Stimulated activated CD4-positive, alpha-beta T cell treated with anti-CD3 and anti-CD28 coated beads, Interleukin-15, amount 100 ng/mL, for 48 hours (primary cell): Measurements from ENCODE around the gene SKIC2.
"Not testable (repeated sequence)": the region's sequence is repeated elsewhere in the genome, so short reads cannot be mapped to it uniquely, and the experiment has no call there.

Experiments used
- DNase-seq, 2 donors: peaks; one replicate each; pipeline ENCODE4 v3.0.0-alpha.2; 2020; ENCODE audit warnings: low read depth in 2 of 2

Gene SKIC2

GRCh38 chr6:31969712-31970603 is 11.0 kb downstream of the SKIC2 start:
- DNase-seq = no peak

- DNase-seq = no peak
Observed at GRCh38 chr6:31970604-31971271, 11.8 kb downstream of the SKIC2 start.

DNA sequence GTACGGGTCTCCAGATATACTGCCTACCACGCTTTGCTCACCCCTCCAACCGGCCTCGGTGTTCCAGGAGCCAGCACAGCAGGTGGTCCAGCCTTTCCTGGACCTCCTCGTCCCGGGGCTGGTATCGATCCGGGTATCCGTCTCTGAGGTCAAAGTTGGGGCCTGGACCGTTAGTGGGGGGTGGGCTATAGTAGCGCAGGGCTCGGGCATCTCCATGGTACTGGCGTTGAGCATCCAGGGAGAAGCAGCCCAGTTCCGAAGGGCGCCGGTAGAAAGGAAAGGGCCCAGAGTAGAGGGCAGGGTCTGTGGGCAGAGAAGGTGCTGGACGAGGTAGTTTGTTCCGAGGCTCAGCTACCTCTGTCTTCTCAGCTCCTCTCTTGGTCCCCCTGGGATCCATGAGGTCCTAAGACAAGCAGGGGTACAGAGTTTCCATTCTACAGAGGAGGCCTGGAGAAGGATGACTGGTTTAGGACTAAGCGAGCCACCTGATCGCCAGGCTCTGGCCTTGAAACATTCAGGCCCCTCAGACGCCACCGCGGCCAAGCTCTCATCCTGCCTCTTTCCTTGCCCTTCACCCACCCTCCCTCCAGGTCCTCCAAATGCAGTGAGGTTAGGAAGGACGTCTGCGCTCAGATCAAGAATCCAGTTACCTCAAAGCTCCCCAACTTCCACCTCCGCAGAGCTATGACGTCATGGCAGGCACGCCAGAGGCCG is 12.5 kb downstream of the SKIC2 start:
- DNase-seq = no peak

GRCh38 chr6:31971993-31972708 is 13.2 kb downstream of the SKIC2 start, which contains the start of gene DXO:
DXO (minus strand) TSS chr6:31972138; CDS start chr6:31971675, 463 bp downstream.
- DNase-seq = peak; percentile 97 to 98

GRCh38 chr6:31972709-31973350 is 13.9 kb downstream of the SKIC2 start:
- DNase-seq = no peak

- DNase-seq = not testable (repeated sequence)
Observed at GRCh38 chr6:31976065-31976464, 17.1 kb downstream of the SKIC2 start.

GRCh38 chr6:31977816-31978431 is 18.9 kb downstream of the SKIC2 start:
- DNase-seq = no peak

GRCh38 chr6:31978831-31979230 is 19.9 kb downstream of the SKIC2 start:
- DNase-seq = no peak

- no peak for DNase-seq
Observed at GRCh38 chr6:31979238-31979898, 20.4 kb downstream of the SKIC2 start.

DNA sequence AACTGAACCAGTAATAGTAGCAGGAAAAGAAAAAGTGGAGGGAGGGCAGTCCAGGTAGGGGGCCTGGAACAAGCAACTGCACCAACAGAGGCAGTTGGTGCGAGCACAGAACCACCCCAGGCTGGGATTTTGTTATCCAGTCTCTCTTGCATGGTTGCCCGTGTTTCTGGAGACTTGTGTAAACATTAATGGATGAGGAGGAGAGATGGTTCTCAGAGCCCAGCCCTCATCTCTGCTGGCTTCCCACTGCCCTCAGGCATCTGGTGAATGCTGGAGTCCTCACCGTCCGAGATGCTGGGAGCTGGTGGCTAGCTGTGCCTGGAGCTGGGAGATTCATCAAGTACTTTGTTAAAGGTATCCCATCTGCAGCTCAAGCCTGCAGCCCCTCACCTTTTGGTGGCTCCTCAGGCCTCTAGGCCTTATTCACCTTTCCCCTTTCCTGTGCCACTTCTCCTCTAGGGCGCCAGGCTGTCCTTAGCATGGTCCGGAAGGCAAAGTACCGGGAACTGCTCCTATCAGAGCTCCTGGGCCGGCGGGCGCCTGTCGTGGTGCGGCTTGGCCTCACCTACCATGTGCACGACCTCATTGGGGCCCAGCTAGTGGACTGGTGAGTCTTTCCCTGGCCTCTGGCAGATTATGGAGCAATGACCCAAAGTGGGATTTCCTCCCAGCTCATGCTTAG is 21.4 kb downstream of the SKIC2 start:
- DNase-seq = not testable (repeated sequence)

DNA sequence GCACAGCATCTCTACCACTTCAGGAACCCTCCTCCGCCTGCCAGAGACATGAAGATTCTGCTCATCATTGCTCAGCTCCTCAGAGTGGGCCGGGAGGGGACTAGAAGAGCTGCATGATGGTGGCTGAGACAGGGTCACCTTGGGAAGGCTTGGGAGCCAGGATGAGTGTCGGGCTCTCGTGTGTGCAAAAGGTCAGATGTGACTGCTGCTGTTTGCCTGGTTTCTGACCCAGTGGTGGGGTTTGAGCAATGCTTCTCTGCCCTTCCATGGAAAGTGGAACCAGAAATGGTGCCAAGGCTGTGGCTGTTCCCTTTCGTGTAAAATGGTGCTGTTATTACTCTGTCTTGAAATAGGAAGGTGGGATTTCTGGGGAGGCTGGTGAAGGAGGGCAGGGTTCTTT is 22.0 kb downstream of the SKIC2 start:
- DNase-seq = not testable (repeated sequence)

- DNase-seq = not testable (repeated sequence)
Observed at GRCh38 chr6:31981744-31982143, 22.8 kb downstream of the SKIC2 start, which contains the start of gene C4A. C4A (plus strand) TSS chr6:31982057; CDS start chr6:31982108, 51 bp downstream.

DNA sequence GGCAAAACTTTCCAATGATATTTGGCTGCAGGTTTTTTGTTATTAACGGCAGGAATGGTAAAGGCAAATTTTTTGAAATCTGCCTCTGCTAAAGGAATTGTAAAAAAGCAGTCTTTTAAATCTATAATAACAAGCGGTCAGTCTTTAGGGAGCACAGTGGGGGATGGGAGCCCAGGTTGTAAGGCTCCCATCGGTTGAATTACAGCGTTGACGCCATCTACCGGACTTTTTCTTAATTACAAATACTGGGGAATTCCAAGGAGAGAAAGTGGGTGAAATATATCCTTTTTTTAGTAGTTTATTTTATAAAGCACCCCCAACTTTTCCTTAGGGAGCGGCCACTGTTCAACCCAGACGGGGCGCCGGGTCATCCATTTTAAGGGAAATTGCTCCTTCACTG is 30.4 kb downstream of the SKIC2 start:
- DNase-seq = not testable (repeated sequence)

DNA sequence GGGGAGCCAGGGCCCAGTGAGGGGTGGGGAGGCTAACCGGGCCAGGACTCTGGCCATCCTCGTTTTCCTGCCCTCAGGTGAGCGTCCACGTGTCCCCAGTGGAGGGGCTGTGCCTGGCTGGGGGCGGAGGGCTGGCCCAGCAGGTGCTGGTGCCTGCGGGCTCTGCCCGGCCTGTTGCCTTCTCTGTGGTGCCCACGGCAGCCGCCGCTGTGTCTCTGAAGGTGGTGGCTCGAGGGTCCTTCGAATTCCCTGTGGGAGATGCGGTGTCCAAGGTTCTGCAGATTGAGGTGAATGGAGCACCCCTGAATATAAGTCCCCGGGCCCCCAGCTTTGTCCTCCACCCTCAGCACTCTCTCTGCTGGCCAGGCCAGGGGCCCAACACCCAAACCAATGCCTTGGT is 35.4 kb downstream of the SKIC2 start:
- not testable (repeated sequence) for DNase-seq

- DNase-seq = not testable (repeated sequence)
Observed at GRCh38 chr6:31996385-31996784, 37.4 kb downstream of the SKIC2 start.

DNA sequence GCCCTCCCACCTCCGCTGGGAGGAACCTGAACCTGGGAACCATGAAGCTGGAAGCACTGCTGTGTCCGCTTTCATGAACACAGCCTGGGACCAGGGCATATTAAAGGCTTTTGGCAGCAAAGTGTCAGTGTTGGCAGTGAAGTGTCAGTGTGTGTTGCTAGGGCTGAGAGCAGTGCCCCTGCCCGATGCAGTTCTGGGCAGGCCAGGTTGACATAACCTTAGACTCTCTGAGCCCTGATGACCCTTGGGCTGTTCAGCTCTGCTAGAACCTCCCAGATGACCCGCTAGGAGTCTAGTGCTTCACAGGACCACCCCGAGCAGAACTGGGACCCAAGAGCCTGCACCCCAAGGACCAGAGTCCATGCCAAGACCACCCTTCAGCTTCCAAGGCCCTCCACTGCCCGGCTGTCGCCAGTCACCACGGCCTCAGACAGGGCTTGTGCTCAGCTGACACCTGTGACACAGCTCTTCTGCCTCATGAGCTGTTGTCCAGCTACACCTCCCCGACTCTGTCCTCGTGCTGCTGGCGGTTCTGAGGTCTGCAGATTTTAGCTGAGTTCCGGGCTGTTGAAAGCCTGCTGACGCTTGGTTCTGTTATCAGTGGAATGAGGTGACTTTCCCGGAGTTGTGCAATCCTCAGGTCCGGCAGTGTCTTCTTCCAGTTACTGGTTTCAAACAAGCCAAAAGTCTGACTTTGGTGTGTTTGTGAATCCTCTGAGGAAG is 43.7 kb downstream of the SKIC2 start:
- DNase-seq = not testable (repeated sequence)

- not testable (repeated sequence) for DNase-seq
Observed at GRCh38 chr6:32003301-32003700, 44.3 kb downstream of the SKIC2 start.

DNA sequence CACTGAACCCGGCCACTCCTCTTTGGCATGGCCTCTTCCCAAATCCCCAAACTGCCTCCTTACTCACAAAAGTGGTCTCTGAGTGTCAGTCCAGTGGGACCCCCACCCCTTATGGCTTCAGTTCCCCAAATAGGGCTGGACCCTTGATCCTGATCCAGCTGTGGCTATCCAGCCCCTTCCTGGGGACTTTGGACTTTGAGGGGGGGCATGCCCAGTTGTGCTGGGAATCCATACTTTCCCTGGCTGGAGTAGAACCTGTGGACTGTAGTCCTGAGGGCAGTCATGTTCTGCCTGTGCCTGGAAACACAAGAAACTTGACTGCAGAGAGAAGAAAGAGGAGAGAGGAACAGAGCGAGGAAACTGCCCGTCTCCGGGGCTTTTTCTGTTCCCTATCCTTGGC is 45.4 kb downstream of the SKIC2 start:
- DNase-seq = not testable (repeated sequence)
